HepG2 (cell line): ENCODE measurements around the gene RABGGTA. TPM values are rescaled to one million over a fixed set of nuclear protein-coding genes. Genes with fewer than 3 reads are reported as not detected.
A peak's percentile ranks its signal among the peaks of the same experiment; 100 is the strongest.

Source experiments
- AGO2 ChIP-seq: fragments of 200-400 bp; formaldehyde crosslinking; optimal IDR thresholded peaks from 2 replicates; pipeline ENCODE3; 2017; ENCODE audit warnings: mild to moderate bottlenecking, low read depth, low read length, moderate library complexity
- CBX5 ChIP-seq: sonication (generic); formaldehyde crosslinking; IDR thresholded peaks from 2 replicates; pipeline ENCODE4 v1.4.0; 2020; ENCODE audit warnings: missing genetic modification reagents, borderline replicate concordance
- CCDC6 ChIP-seq: sonication (generic); formaldehyde crosslinking; IDR thresholded peaks from 2 replicates; pipeline ENCODE4 v1.8.1; 2022; ENCODE audit warnings: mild to moderate bottlenecking, missing genetic modification reagents, moderate library complexity
- FOXC1 ChIP-seq: sonication (generic); formaldehyde crosslinking; IDR thresholded peaks from 2 replicates; pipeline ENCODE4 v1.8.0; 2022; ENCODE audit warnings: mild to moderate bottlenecking, missing genetic modification reagents, borderline replicate concordance
- NFIB ChIP-seq: sonication (generic); formaldehyde crosslinking; IDR thresholded peaks from 2 replicates; pipeline ENCODE4 v1.9.0; 2021; ENCODE audit warnings: missing genetic modification reagents, mild to moderate bottlenecking, borderline replicate concordance
- RELA ChIP-seq: sonication (generic); formaldehyde crosslinking; IDR thresholded peaks from 2 replicates; pipeline ENCODE4 v1.4.0; 2020; ENCODE audit warnings: missing genetic modification reagents
- SAFB2 ChIP-seq: sonication (generic); formaldehyde crosslinking; IDR thresholded peaks from 2 replicates; pipeline ENCODE4 v1.5.1; 2020; ENCODE audit warnings: missing genetic modification reagents, low read depth, mild to moderate bottlenecking, borderline replicate concordance
- SIN3B ChIP-seq: fragments of 150-350 bp; IDR thresholded peaks from 2 replicates; pipeline ENCODE4 v1.6.1; 2014; ENCODE audit warnings: low read length
- ZFP36L2 ChIP-seq: sonication (generic); formaldehyde crosslinking; IDR thresholded peaks from 2 replicates; pipeline ENCODE4 v1.4.0; 2020; ENCODE audit warnings: missing genetic modification reagents
- ZNF296 ChIP-seq: sonication (generic); formaldehyde crosslinking; conservative IDR thresholded peaks from 2 replicates; pipeline ENCODE4 v1.5.0; 2020; ENCODE audit warnings: mild to moderate bottlenecking, missing genetic modification reagents
- ZNF326 ChIP-seq: sonication (generic); formaldehyde crosslinking; IDR thresholded peaks from 2 replicates; pipeline ENCODE4 v1.4.0; 2020; ENCODE audit warnings: missing genetic modification reagents, borderline replicate concordance
- ZNF510 ChIP-seq: sonication (generic); formaldehyde crosslinking; IDR thresholded peaks from 2 replicates; pipeline ENCODE4 v1.4.0; 2020; ENCODE audit warnings: low read depth, mild to moderate bottlenecking, missing genetic modification reagents
- ZNF614 ChIP-seq: IDR thresholded peaks from 2 replicates; pipeline ENCODE4 v1.6.1; 2018; ENCODE audit warnings: missing biosample characterization, missing genetic modification reagents, inconsistent platforms, borderline replicate concordance
- ZNF761 ChIP-seq: sonication (generic); formaldehyde crosslinking; conservative IDR thresholded peaks from 2 replicates; pipeline ENCODE4 v1.4.0; 2020; ENCODE audit warnings: mild to moderate bottlenecking, missing genetic modification reagents
- ZNF780A ChIP-seq: sonication (generic); formaldehyde crosslinking; IDR thresholded peaks from 2 replicates; pipeline ENCODE4 v1.8.0; 2022; ENCODE audit warnings: mild to moderate bottlenecking, missing genetic modification reagents, moderate library complexity
- ZNF839 ChIP-seq: sonication (generic); formaldehyde crosslinking; IDR thresholded peaks from 2 replicates; pipeline ENCODE4 v1.4.0; 2020; ENCODE audit warnings: missing genetic modification reagents, mild to moderate bottlenecking, borderline replicate concordance
- ZNF891 ChIP-seq: sonication (generic); formaldehyde crosslinking; IDR thresholded peaks from 2 replicates; pipeline ENCODE4 v1.5.0; 2020; ENCODE audit warnings: mild to moderate bottlenecking, missing genetic modification reagents
- polyA plus RNA-seq, 8 experiments: library from polyadenylated mRNA; depleted of rRNA in 3 of 8; stranded (reverse) in 7 of 8; unstranded in 1 of 8; fragments of >200 nt; fragmentation: Illumina TruSeq in 4 of 8; extraction: Trizol in 4 of 8; gene quantifications; 2 replicates each; pipeline versions ENCODE4 v1.2.1 to v1.2.3, GENCODE V29; 2011 to 2016; ENCODE audit warnings: low read depth in 4 of 8, missing spikeins in 1 of 8, mixed read lengths in 1 of 8; ENCODE audit not compliant: insufficient read depth in 1 of 8
- total RNA-seq, 5 experiments: library from RNA; depleted of rRNA; stranded (reverse); fragments of >200 nt; fragmentation: Illumina TruSeq; extraction: Trizol; gene quantifications; 2 replicates each; pipeline ENCODE4 v1.2.3, GENCODE V29; 2016; ENCODE audit warnings: low read depth in 1 of 5
- TF ChIP-seq, protein P1 (sequence below): sonication (generic); formaldehyde crosslinking; IDR thresholded peaks from 2 replicates; pipeline ENCODE4 v1.4.0; 2020; ENCODE audit warnings: missing genetic modification reagents, borderline replicate concordance
- TF ChIP-seq, protein P2 (sequence below): sonication (generic); formaldehyde crosslinking; IDR thresholded peaks from 2 replicates; pipeline ENCODE4 v1.4.0; 2020; ENCODE audit warnings: missing genetic modification reagents, borderline replicate concordance
- TF ChIP-seq, protein P3 (sequence below): sonication (generic); formaldehyde crosslinking; IDR thresholded peaks from 2 replicates; pipeline ENCODE4 v1.5.0; 2020; ENCODE audit warnings: mild to moderate bottlenecking, missing genetic modification reagents
- TF ChIP-seq, protein P4 (sequence below): IDR thresholded peaks from 2 replicates; pipeline ENCODE4 v1.6.1; 2016; ENCODE audit warnings: low read depth, borderline replicate concordance

RABGGTA gene
- total and polyA plus RNA-seq, 2 of the 13 experiments (the other 11 are each of a cell fraction or from before 2014, with no cell fraction given): 57.9 to 90.8 TPM

DNA sequence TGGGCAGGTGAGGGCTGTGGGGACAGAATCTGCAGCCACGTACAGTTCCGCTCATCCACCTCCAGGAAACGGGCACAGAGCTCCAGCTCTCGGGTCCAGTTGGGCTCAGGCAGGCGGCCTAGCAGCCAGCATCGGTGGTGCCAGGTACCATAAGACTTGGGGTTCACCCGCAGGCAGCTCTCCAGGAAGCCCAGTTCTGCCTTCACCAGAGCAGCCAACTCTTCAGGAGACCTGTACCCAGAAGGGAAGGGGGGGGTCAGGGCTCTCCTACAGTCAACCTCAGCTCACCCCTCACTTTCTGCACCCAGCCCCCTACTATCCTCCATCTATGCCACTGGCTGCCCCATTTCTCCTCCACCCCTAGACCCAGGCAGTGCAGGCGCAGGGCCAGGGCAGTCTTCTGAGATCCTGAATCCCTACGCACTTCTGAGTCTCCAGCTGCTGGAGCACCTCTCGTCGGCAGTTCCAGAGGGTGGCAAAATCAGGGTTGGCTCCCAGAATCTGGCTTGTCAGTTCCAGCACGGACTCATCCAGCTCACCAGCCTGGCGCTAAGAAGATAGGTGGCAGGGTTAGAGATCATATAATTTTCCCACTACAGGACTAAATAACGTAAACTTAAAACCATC, 1.4 kb downstream of the RABGGTA start (continued):
- TF ChIP-seq, protein P1, sequence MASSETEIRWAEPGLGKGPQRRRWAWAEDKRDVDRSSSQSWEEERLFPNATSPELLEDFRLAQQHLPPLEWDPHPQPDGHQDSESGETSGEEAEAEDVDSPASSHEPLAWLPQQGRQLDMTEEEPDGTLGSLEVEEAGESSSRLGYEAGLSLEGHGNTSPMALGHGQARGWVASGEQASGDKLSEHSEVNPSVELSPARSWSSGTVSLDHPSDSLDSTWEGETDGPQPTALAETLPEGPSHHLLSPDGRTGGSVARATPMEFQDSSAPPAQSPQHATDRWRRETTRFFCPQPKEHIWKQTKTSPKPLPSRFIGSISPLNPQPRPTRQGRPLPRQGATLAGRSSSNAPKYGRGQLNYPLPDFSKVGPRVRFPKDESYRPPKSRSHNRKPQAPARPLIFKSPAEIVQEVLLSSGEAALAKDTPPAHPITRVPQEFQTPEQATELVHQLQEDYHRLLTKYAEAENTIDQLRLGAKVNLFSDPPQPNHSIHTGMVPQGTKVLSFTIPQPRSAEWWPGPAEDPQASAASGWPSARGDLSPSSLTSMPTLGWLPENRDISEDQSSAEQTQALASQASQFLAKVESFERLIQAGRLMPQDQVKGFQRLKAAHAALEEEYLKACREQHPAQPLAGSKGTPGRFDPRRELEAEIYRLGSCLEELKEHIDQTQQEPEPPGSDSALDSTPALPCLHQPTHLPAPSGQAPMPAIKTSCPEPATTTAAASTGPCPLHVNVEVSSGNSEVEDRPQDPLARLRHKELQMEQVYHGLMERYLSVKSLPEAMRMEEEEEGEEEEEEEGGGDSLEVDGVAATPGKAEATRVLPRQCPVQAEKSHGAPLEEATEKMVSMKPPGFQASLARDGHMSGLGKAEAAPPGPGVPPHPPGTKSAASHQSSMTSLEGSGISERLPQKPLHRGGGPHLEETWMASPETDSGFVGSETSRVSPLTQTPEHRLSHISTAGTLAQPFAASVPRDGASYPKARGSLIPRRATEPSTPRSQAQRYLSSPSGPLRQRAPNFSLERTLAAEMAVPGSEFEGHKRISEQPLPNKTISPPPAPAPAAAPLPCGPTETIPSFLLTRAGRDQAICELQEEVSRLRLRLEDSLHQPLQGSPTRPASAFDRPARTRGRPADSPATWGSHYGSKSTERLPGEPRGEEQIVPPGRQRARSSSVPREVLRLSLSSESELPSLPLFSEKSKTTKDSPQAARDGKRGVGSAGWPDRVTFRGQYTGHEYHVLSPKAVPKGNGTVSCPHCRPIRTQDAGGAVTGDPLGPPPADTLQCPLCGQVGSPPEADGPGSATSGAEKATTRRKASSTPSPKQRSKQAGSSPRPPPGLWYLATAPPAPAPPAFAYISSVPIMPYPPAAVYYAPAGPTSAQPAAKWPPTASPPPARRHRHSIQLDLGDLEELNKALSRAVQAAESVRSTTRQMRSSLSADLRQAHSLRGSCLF (CRISPR knock-in tag): no peak
- TF ChIP-seq ZNF614 (CRISPR knock-in tag): 0 out of 2 replicates have a peak, but pooled peaks have one; percentile 17
- TF ChIP-seq NFIB: 0 out of 2 replicates have a peak, but pooled peaks have one; percentile 60
- TF ChIP-seq SIN3B: no peak
- TF ChIP-seq CCDC6 (CRISPR knock-in tag): no peak
- TF ChIP-seq ZNF326 (CRISPR knock-in tag): no peak
- TF ChIP-seq ZFP36L2 (CRISPR knock-in tag): no peak
- TF ChIP-seq, protein P2, sequence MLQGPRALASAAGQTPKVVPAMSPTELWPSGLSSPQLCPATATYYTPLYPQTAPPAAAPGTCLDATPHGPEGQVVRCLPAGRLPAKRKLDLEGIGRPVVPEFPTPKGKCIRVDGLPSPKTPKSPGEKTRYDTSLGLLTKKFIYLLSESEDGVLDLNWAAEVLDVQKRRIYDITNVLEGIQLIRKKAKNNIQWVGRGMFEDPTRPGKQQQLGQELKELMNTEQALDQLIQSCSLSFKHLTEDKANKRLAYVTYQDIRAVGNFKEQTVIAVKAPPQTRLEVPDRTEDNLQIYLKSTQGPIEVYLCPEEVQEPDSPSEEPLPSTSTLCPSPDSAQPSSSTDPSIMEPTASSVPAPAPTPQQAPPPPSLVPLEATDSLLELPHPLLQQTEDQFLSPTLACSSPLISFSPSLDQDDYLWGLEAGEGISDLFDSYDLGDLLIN (CRISPR knock-in tag): no peak
- TF ChIP-seq ZNF891: 0 out of 2 replicates have a peak, but pooled peaks have one; percentile 17
- TF ChIP-seq RELA (CRISPR knock-in tag): no peak
- TF ChIP-seq ZNF296 (CRISPR knock-in tag): no peak
- TF ChIP-seq SAFB2: no peak
- TF ChIP-seq, protein P3, sequence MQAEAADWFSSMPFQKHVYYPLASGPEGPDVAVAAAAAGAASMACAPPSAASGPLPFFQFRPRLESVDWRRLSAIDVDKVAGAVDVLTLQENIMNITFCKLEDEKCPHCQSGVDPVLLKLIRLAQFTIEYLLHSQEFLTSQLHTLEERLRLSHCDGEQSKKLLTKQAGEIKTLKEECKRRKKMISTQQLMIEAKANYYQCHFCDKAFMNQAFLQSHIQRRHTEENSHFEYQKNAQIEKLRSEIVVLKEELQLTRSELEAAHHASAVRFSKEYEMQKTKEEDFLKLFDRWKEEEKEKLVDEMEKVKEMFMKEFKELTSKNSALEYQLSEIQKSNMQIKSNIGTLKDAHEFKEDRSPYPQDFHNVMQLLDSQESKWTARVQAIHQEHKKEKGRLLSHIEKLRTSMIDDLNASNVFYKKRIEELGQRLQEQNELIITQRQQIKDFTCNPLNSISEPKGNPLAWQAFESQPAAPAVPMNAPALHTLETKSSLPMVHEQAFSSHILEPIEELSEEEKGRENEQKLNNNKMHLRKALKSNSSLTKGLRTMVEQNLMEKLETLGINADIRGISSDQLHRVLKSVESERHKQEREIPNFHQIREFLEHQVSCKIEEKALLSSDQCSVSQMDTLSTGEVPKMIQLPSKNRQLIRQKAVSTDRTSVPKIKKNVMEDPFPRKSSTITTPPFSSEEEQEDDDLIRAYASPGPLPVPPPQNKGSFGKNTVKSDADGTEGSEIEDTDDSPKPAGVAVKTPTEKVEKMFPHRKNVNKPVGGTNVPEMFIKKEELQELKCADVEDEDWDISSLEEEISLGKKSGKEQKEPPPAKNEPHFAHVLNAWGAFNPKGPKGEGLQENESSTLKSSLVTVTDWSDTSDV (CRISPR knock-in tag): peak; percentile 70; the same call in 1 of the 2 replicates
- no peak for TF ChIP-seq ZNF510 (CRISPR knock-in tag)
- no peak for TF ChIP-seq ZNF761 (CRISPR knock-in tag)
- TF ChIP-seq, protein P4, sequence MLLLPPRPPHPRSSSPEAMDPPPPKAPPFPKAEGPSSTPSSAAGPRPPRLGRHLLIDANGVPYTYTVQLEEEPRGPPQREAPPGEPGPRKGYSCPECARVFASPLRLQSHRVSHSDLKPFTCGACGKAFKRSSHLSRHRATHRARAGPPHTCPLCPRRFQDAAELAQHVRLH (CRISPR knock-in tag): no peak
- TF ChIP-seq ZNF839: no peak
- peak; percentile 31 for TF ChIP-seq AGO2
- TF ChIP-seq ZNF780A (CRISPR knock-in tag): no peak
- no peak for TF ChIP-seq CBX5
- no peak for TF ChIP-seq FOXC1 (CRISPR knock-in tag)
